Stimulated activated CD4-positive, alpha-beta T cell treated with anti-CD3 and anti-CD28 coated beads, Interleukin-4, amount 100 ng/mL, for 48 hours (primary cell): ENCODE measurements around the gene SMIM29.

ENCODE experiments used
- DNase-seq, 2 donors: peaks; one replicate each; pipeline ENCODE4 v3.0.0-alpha.2; 2020; ENCODE audit warnings: low read depth in 2 of 2

SMIM29 gene

DNA sequence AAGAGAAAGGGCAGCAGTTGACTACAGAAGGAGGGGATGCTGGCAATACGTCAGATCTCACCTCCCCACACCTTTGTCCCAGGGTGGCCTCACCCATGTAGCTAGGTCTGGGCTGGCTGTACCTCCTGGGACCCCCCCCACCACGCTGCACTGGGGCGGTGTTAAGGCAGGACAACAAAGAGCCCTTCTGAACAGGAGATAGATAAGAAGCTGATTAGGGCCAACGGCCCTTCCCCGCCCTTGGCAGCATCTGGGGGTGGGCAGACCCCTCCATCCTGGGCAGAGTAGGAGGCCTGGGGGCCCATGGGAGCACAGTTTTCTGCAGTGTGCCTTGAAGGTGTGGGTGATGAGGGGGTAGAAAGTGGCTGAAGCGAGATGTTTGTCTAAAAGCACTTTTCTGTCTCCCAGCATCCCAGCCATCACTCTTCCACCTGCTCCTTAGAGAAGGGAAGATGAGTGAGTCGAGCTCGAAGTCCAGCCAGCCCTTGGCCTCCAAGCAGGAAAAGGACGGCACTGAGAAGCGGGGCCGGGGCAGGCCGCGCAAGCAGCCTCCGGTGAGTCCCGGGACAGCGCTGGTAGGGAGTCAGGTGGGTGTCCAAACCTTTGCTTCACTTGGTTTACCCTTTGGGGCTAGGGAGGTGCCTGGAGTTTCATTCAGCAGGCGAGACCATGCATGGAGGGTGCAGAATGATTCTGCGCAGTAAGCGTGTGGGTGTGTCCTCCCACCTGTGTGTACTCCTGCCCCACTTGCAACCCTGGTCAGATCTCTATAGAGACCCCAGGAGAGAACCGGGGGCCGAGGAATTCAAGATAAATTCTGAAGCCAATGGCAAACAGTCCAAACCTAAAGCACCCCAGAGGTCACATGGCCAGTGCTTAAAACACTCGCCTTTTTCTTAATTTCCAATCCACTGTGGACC, 8.2 kb downstream of the SMIM29 start:
- no peak for DNase-seq

DNA sequence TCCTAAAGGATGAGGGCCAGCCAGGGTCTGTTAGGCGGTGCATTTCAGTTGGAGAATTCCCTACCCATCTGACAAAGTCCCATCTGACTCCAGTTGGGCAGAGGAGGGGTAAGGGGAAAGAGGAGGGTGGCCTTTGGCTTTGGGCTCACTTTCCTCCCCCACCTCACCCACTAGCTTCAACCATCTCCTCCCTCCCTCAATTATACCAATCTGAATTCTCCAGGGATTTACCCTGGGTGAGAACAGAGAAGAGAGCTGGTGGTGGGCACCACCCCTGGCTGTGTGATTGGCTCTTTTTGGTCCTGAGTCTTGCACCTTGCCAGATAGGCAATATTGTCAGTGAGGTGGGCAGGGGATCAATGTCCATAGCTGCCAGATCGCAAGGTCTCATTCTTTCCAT, 8.9 kb downstream of the SMIM29 start:
- no peak for DNase-seq

DNA sequence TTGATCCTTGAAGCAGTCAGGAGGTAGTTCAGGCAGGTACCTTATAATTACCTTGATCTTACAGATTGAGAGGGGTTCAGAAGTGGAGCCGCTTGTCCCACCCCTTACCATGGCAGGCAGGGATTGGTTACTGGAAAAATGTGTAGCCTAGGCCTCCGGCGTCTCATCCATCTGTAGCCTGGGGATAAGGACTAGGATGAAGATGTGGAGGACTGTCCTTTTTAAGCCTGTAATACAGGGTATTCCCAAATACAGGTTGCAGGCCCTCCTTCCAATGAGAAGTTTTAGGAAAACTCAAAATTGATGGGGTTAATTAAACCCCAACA, 9.3 kb downstream of the SMIM29 start:
- no peak for DNase-seq

DNA sequence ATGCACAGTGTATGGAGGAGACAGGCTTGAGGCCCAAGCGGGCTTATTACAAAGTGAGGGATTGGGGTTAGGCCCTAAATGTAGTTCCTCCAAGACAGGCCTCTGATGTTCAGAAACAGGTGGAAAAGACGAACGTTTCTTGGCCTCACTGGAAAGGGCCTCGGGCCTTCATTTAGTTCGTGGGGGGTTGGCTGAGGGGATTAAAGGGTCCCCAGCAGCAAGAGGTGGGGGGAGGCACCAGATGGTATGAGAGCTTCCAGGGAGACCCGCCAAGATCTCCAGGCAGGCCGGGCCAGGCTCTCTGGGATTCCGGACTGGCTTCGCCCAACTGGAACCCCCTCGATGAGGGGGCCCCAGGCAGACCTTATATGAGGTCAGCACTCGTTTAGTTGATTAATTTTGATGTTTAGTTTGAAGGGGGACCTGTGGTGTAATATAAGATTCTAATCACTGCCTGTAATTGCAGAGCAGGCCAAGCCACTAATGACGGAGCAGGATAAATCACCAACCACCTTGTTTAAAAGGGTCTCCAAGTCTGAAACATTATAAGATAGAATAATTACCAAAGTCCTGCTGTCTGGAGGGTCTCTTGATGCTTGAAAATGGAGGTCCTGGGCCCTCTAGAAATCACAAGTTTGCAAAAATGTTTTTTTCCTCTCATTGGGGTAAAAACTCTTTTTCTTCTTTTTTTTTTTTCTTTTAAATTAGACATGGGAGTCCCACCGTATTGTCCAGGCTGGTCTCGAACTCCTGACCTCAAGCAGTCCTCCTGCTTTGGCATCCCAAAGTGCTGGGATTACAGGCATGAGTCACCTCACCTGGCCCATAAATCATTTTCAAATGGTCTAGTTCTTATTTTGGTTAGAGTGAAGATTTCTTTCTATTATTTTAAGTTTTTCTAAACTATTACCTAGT, 10.0 kb downstream of the SMIM29 start:
- DNase-seq = no peak

DNA sequence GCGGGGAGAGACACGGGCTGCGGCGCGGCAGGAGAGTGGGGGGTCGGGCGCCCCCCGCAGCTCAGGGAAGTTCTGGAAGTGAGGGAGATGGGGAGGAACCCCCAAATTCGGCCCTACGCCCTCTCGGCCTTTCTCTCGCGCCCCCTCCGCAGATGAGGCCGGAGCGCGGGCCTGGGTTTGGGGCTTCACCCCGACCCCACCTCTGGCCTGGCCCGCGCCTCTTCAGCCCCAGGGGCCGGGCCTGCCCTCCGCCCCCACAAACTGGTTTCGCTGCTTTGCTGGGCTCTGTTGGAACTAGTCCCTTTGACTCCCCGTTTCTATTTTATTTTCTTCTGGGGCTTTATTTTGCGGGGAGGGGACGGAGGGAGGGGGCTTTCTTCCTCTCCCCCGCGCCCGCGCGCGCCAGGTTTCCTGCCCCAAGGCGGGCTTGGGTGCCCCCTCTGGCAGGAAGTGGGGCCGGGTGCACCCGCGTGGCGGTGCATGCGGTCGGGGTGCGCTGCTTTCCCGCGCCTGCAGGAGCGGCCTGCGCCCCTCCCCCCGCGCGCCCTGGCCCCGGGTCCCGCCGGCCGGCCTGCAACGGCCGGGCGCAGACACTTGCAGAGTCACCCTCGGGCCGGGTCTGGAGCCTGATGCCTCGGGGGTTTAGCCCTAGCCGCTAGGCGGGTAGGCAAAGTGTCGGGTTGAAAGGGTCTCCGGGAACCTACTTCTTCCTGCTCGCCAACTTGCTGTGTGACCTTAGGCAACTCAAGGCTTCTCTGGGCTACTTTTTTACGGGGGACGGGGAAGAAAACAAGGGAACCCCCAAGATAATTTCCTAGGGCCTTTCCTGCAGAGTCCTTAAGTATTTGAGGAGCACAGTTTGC, 10.9 kb downstream of the SMIM29 start:
- peak; percentile 69 to 70 for DNase-seq

DNA sequence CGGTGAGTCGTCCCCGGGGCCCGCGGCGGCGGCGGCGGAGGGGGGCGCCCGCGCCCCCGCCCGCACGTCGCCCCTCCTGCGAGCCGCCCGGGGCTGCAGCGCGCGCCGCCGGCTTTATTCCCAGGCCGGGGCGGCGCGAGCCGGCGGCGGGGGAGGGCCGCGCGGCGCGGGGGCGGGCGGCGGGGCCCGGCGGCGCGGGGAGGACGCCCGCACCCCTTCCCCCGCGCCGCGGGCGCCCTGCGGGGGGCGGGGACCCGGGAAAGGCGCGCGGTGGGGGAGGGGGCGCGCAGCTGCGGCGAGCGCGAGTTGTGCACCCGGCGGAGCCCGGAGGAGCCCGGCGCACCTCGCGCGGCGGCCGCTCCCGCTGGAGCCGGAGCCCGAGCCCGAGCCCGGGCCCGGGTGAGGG, 11.5 kb downstream of the SMIM29 start:
- no peak for DNase-seq

DNA sequence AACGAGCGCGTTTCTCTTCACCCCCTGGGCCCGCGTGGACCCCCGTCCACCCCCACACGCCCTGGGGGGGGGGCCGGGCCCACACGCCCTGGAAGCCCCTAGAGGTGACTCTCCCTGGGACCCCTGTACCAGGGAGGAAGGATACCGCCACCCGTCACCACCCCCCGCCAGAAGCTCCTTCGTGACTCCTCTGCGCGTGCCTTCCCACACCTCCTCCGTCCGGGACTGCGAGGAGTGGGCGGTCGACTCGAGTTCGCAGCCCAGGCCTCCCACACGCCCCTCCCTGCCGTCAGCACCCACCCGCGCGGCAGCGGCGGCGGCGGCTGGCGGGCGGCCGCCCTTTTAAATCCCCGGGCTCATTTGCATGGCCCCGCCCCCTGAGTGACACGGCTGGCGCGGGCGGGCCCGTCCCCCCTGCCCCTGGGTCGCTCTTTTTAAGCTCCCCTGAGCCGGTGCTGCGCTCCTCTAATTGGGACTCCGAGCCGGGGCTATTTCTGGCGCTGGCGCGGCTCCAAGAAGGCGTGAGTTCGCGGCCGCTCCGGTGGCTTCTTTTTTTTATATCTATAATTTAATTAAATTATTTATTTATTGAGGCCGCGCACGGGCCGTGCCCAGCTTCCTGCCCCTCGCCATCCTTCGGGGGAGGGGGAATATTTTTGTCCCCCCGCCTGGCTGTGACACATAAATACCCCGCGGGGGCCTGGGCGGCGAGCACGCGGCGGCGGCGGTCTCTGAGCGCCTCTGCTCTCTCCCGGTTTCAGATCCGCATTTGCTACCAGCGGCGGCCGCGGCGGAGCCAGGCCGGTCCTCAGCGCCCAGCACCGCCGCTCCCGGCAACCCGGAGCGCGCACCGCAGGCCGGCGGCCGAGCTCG, 12.1 kb downstream of the SMIM29 start, which contains the start of gene HMGA1:
Gene HMGA1 (plus strand): TSS at position 431 of the 873 bp plus-strand sequence. CDS start 3,908 bp downstream, outside the sequence.
- peak; percentile 87 for DNase-seq

DNA sequence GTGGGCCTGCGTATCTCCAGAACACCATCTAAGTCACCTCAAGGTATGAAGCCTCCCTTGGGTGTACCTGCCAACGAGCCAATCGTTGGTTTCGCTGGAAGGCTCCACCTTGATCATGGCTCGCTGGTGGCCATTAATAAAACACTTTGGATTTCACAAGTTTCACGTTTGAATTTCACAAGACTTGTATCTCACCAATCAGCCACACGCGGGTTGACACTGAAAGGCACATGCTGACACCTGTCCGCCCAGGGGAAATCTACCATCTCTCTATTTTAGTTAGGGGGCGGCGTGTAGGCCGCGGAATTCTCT, 12.7 kb downstream of the SMIM29 start:
- DNase-seq = no peak

DNA sequence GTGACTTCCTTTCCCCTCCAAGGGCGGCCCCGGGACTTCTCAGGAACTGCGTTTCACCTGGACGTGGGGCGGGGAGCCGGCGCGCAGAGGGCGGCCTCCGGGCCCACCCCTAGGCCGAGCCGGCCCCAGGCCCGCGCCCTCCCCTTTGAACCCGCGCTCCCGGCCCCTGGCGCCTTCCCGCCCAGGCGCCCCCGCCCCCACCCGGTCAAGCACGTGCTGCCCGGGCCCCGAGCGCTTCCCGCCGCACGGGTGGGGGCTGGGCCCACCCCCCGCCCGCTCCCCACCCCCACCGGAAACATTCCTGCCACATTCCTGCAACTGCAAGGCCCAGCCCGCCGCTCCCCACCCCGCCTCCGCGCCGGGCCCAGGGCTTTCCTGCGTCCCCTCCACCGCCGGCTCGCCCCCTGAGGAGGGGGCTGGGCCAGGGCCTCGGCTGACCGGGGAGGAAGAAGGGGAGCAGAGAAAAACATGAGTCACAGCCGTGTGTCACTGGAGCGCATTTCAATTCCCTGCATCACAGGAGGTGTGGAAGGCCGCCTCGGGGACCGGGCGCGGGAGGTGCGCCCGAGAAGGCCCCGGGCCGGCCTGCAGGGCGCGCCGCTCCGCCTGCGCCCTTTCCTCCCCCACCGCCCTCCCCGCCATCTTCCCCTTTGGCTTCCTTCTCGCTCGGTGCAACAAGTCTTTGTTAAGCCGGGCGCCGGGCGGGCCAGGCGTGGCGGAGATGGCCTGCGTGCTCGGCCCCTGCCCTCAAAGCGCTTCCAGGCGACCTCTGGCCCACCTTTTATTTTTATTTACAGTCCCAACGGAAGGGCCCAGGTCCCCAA, 13.3 kb downstream of the SMIM29 start:
- DNase-seq = peak; percentile 54 to 56

DNA sequence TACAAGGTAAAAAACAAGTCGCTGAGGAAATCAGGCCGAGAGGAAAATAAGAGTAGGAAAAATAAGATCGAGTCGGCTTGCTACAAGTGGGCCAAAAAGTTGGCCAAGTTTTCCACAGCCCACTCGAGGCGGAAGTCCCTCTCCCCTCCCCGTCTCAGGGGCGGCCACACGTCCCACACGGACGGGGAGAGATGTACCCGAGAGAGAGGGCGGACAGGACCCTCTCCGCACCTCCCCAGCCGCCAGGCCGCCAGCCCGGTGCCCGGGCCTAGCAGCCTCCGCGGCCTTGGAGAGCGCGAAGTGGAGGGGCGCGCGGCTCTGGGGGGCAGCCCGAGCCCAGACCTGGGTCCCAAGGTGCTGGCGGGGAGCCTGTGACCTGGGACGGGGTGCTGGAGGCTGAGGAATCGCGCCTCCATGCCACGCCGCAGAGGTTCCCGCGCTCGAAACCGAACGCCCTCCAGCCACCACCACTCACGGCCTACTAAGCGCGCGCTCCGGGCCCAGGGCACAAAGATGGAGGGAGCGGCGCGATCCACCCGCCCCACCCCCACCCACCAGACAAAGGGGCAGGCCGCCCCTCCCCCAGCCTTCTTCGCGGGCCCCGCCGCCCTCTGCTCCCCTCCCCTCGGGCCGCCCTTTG, 14.0 kb downstream of the SMIM29 start:
- no peak for DNase-seq

DNA sequence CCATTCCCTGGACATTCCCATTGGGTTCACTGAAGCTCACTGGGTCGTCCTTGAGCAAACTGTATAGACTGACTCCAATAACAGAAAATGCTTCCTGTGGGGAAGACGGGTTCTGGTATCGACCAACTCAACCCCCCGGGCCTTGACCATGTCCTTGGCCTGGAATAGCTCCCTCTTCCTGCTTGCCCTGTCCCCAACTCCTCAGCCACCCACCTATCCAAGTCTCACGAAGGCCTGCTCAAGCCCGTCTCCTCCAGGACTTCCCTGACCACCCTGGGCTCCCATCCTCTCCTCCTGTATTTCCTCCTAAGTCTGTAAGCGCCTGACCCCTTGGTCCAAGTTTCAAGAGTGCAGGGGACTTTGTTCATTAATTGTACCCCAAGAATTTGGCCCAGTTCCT, 14.9 kb downstream of the SMIM29 start:
- no peak for DNase-seq

DNA sequence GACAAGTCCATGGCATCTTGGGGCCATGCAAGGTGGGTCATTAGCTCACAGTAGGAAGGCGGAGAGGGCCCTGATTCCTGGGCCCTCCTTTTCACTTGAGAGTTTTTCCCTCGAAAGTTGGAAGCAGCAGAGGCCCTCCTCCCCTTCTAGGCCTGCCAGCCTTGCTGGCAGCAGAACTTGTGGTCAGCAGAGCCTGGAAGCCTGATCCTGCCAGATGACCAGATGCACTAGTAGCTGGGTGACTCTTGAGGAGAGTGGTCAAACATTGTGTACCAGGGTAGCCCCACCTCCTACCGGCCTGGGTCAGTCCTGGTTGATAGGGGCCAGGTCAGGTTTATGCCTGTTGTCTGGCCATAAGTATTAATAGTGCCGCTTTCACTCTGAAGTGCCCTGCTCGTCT, 15.9 kb downstream of the SMIM29 start:
- no peak for DNase-seq

DNA sequence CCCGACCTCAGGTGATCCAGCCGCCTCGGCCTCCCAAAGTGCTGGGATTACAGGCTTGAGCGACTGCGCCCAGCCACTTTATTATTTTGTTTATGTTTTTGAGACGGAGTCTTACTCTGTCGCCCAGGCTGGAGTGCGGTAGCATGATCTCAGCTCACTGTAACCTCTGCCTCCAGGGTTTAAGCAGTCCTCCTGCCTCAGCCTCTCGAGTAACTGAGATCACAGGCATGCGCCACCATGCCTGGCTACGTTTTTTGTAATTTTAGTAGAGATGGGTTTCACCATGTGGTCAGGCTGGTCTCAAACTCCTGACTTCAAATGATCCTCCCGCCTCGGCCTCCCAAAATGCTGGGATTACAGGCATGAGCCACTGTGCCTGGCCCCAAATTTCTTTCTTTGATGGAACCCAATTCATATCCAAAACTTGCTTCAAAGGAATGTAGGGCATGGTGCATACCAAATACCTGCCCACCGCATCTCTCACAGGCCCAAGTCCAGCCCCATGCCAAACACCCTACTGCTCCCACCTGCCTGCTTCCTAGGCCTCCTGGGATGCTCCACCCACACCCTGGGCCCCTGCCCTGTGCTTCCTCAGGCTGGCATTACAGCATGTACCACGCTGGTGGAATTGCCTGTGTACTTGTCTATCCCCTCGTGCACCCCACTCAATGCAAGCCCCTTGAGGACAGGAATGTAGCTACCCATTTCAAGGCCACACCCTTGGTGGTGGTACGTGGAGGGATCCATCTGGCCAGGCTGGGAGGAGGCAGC, 17.1 kb downstream of the SMIM29 start:
- no peak for DNase-seq

DNA sequence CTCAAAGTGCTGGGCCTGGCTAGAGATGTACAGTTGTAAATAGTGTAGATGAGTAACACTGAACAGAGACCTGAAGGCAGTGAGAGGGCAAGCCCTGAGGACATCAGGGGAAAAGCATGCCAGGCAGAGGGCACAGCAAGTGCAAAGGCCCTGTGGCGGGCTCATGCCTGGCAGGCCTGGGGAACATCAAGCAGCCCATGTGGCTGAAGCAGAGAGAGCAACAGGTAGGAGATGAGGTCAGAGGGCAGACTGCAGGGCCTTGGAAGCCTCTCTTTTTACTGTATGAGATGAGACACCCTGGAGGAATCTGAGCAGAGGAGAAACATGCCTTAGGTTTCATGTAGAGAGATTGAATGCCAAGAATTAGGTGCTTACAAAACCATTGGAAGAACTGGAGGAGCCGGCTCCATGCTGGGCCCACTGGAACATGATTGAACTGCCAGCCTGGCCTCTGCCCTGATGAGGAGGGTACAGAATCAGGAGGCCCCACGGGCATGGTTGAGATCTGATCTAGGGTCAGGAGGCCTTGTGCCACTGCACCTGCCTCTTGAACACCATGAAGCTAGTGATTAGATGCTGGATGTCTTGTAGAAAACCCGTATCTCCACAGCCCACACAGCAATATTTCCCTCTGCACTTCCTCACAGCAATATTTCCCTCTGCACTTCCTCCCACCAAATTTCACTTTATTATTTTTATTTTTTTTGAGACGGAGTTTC, 18.0 kb downstream of the SMIM29 start:
- DNase-seq = no peak

DNA sequence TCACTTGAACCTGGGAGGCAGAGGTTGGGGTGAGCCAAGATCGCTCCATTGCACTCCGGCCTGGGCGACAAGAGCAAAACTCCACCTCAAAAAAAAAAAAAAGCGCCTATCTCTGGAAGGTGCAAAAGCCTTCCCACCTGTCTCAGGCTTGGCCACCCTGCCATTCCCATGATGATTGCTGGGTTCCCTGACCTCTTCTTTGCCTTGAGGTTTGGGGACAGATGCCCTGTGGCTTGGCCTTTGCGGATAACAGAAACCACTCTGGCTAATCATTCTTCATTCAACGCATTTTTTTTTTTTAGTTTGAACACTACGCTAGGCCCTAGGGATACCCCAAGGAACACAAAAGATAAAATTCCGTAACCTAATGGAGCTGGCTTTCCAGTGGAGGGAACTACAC, 18.9 kb downstream of the SMIM29 start:
- DNase-seq = no peak

DNA sequence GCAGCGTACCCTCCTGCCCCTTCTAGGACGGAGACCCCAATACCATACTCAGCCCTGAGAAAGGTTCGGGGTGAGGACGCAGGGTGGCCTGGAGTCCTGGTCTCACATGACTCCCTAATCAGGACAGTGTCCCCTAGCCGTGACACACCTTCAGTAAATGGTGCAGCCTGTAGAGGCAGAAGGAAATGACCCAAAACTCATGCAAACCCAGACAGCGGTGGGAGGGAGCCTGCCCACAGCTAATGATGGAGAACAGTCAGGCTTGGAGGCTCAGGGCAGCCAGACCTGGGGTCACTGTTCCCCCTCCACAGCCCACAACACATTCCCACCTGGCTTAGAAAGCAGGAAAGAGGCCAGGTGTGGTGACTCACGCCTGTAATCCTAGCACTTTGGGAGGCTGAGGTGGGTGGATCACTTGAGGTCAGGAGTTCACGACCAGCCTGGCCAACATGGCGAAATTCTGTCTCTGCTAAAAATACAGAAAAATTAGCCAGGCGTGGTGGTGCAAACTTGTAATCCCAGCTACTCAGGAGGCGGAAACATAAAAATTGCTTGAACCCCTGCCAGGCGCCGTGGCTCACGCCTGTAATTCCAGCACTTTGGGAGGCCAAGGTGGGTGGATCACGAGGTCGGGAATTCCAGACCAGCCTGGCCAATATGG, 20.9 kb downstream of the SMIM29 start:
- no peak for DNase-seq

DNA sequence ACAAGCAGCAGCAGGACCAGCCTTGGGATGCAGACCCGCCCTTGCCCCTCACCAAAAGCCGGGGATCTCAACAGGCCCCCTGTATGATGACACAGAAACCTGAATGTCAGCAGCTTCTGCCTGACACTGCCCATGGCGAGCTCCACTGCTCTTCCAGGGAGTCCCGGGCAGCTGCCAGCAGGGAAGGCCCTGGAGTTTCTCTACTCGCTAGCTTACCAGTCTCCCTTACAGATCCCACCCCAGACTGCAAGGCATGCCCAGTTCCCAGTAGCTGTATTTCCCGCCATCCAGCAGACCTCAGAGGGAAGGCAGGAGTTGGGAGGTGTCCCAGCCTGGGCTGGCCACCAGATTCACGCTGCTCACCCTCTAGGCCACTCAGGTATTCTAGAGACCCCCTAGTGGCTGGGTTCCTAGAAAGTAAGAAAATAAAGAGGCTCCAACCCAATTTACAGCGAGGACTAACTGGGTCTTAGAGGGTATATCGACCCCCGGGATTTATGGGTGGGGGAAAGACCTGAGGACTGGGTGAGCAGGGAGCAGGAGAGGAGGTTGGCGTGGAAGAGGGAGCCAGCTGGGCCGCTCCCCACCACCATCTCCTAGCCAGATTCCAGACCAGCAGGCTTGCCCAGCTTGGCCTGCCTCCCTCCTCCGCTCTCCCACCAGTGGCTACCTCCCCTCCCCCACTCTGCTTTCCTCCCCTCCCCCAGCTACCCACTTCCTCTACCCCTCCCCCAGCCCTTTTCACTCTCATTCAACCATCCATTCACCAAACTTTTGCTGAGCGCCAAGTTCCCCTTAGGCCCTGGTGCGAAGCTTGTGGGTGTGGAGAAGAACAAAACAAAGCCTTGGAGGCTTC, 21.8 kb downstream of the SMIM29 start:
- no peak for DNase-seq
